ENCODE measurements around the gene RNF166.
A peak's percentile ranks its signal among the peaks of the same experiment; 100 is the strongest.

Gene RNF166

GRCh38 chr16:88686439-88687253 lies 19.6 kb downstream of the RNF166 start, which contains the start of gene SNAI3:
Gene SNAI3 (minus strand): TSS chr16:88686507. CDS start chr16:88686406, 101 bp downstream.
- Histone ChIP-seq H3K4me1 (ENCODE audit: insufficient read depth, low read length) (peaks cover 4% of the 10 kb centered on the region), H3K27ac (ENCODE audit: low read depth, low read length) (peak within 1 kb of the TSS; percentile 34), H3K36me3 (ENCODE audit: insufficient read depth, low read length) (no peaks in the 10 kb centered on the region), H3K27me3 (ENCODE audit: control insufficient read depth in 1 of 2, insufficient read depth in 2 of 2, low read length in 2 of 2) (peaks cover 33 to 73% of the 10 kb centered on the region in 2 donors), H3K9ac (ENCODE audit: low read length) (no peak within 1 kb of the TSS), H3K4me3 (ENCODE audit: low read depth in 1 of 2, low read length in 2 of 2) (peak within 1 kb of the TSS; percentile 20 to 23), H3K9me3 (ENCODE audit: low read length) (no peaks in the 10 kb centered on the region)

GRCh38 chr16:88686062-88686438 lies 20.2 kb downstream of the RNF166 start:
- H3K4me1 ChIP-seq (ENCODE audit: insufficient read depth, low read length), result peaks cover 4% of the 10 kb centered on the region
- H3K27me3 ChIP-seq (ENCODE audit: control insufficient read depth in 1 of 2, insufficient read depth in 2 of 2, low read length in 2 of 2), result peaks cover 33 to 73% of the 10 kb centered on the region in 2 donors
- no peaks in the 10 kb centered on the region for H3K9me3 ChIP-seq (ENCODE audit: low read length)
- H3K4me3 ChIP-seq (ENCODE audit: low read depth in 1 of 2, low read length in 2 of 2), result peak overlapping the region; percentile 20 to 23
- H3K36me3 ChIP-seq (ENCODE audit: insufficient read depth, low read length), result no peaks in the 10 kb centered on the region
- H3K9ac ChIP-seq (ENCODE audit: low read length), result no peak overlapping the region
- H3K27ac ChIP-seq (ENCODE audit: low read depth, low read length), result peak overlapping the region; percentile 34

- H3K4me3 ChIP-seq (ENCODE audit: low read depth in 1 of 2, low read length in 2 of 2), result peak overlapping the region; percentile 20 to 23
- peaks cover 32 to 69% of the 10 kb centered on the region in 2 donors for H3K27me3 ChIP-seq (ENCODE audit: control insufficient read depth in 1 of 2, insufficient read depth in 2 of 2, low read length in 2 of 2)
- H3K9ac ChIP-seq (ENCODE audit: low read length), result no peak overlapping the region
- no peaks in the 10 kb centered on the region for H3K9me3 ChIP-seq (ENCODE audit: low read length)
- peaks cover 4% of the 10 kb centered on the region for H3K4me1 ChIP-seq (ENCODE audit: insufficient read depth, low read length)
- peak overlapping the region; percentile 34 for H3K27ac ChIP-seq (ENCODE audit: low read depth, low read length)
- no peaks in the 10 kb centered on the region for H3K36me3 ChIP-seq (ENCODE audit: insufficient read depth, low read length)
These were observed 20.8 kb downstream of the RNF166 start for GRCh38 chr16:88685156-88686061.

- H3K27me3 ChIP-seq (ENCODE audit: control insufficient read depth in 1 of 2, insufficient read depth in 2 of 2, low read length in 2 of 2), result peaks cover 30 to 66% of the 10 kb centered on the region in 2 donors
- H3K4me1 ChIP-seq (ENCODE audit: insufficient read depth, low read length), result peaks cover 4% of the 10 kb centered on the region
- H3K9ac ChIP-seq (ENCODE audit: low read length), result no peak overlapping the region
- no peak overlapping the region for H3K4me3 ChIP-seq (ENCODE audit: low read depth in 1 of 2, low read length in 2 of 2)
- no peaks in the 10 kb centered on the region for H3K9me3 ChIP-seq (ENCODE audit: low read length)
- H3K27ac ChIP-seq (ENCODE audit: low read depth, low read length), result no peak overlapping the region
- no peaks in the 10 kb centered on the region for H3K36me3 ChIP-seq (ENCODE audit: insufficient read depth, low read length)
These were observed 21.5 kb downstream of the RNF166 start for GRCh38 chr16:88684569-88685155.

GRCh38 chr16:88681709-88682451 lies 24.3 kb downstream of the RNF166 start:
- H3K27ac ChIP-seq (ENCODE audit: low read depth, low read length), result no peak overlapping the region
- no peaks in the 10 kb centered on the region for H3K9me3 ChIP-seq (ENCODE audit: low read length)
- peaks cover 25 to 55% of the 10 kb centered on the region in 2 donors for H3K27me3 ChIP-seq (ENCODE audit: control insufficient read depth in 1 of 2, insufficient read depth in 2 of 2, low read length in 2 of 2)
- no peak overlapping the region for H3K4me3 ChIP-seq (ENCODE audit: low read depth in 1 of 2, low read length in 2 of 2)
- H3K4me1 ChIP-seq (ENCODE audit: insufficient read depth, low read length), result peaks cover 2% of the 10 kb centered on the region
- no peak overlapping the region for H3K9ac ChIP-seq (ENCODE audit: low read length)
- H3K36me3 ChIP-seq (ENCODE audit: insufficient read depth, low read length), result no peaks in the 10 kb centered on the region

GRCh38 chr16:88681084-88681680 lies 25.0 kb downstream of the RNF166 start:
- Histone ChIP-seq H3K4me1 (ENCODE audit: insufficient read depth, low read length) (no peaks in the 10 kb centered on the region), H3K9me3 (ENCODE audit: low read length) (no peaks in the 10 kb centered on the region), H3K27ac (ENCODE audit: low read depth, low read length) (no peak overlapping the region), H3K4me3 (ENCODE audit: low read depth in 1 of 2, low read length in 2 of 2) (no peak overlapping the region), H3K9ac (ENCODE audit: low read length) (no peak overlapping the region), H3K36me3 (ENCODE audit: insufficient read depth, low read length) (no peaks in the 10 kb centered on the region), H3K27me3 (ENCODE audit: control insufficient read depth in 1 of 2, insufficient read depth in 2 of 2, low read length in 2 of 2) (peaks cover 22 to 48% of the 10 kb centered on the region in 2 donors)

- no peaks in the 10 kb centered on the region for H3K4me1 ChIP-seq (ENCODE audit: insufficient read depth, low read length)
- no peaks in the 10 kb centered on the region for H3K9me3 ChIP-seq (ENCODE audit: low read length)
- no peaks in the 10 kb centered on the region for H3K36me3 ChIP-seq (ENCODE audit: insufficient read depth, low read length)
- no peak overlapping the region for H3K27ac ChIP-seq (ENCODE audit: low read depth, low read length)
- H3K4me3 ChIP-seq (ENCODE audit: low read depth in 1 of 2, low read length in 2 of 2), result no peak overlapping the region
- H3K9ac ChIP-seq (ENCODE audit: low read length), result no peak overlapping the region
- peaks cover 17 to 42% of the 10 kb centered on the region in 2 donors for H3K27me3 ChIP-seq (ENCODE audit: control insufficient read depth in 1 of 2, insufficient read depth in 2 of 2, low read length in 2 of 2)
These were observed 25.6 kb downstream of the RNF166 start for GRCh38 chr16:88680554-88681083.

GRCh38 chr16:88678224-88678979 lies 27.8 kb downstream of the RNF166 start:
- Histone ChIP-seq H3K9me3 (ENCODE audit: low read length) (no peaks in the 10 kb centered on the region), H3K36me3 (ENCODE audit: insufficient read depth, low read length) (no peaks in the 10 kb centered on the region), H3K27me3 (ENCODE audit: control insufficient read depth in 1 of 2, insufficient read depth in 2 of 2, low read length in 2 of 2) (peaks cover 0 to 23% of the 10 kb centered on the region in 2 donors), H3K27ac (ENCODE audit: low read depth, low read length) (no peak overlapping the region), H3K4me1 (ENCODE audit: insufficient read depth, low read length) (no peaks in the 10 kb centered on the region), H3K9ac (ENCODE audit: low read length) (no peak overlapping the region), H3K4me3 (ENCODE audit: low read depth in 1 of 2, low read length in 2 of 2) (no peak overlapping the region)

- Histone ChIP-seq H3K4me3 (ENCODE audit: low read depth in 1 of 2, low read length in 2 of 2) (no peak overlapping the region), H3K9ac (ENCODE audit: low read length) (no peak overlapping the region), H3K27me3 (ENCODE audit: control insufficient read depth in 1 of 2, insufficient read depth in 2 of 2, low read length in 2 of 2) (peaks cover 0 to 23% of the 10 kb centered on the region in 2 donors), H3K27ac (ENCODE audit: low read depth, low read length) (no peak overlapping the region), H3K4me1 (ENCODE audit: insufficient read depth, low read length) (no peaks in the 10 kb centered on the region), H3K9me3 (ENCODE audit: low read length) (no peaks in the 10 kb centered on the region), H3K36me3 (ENCODE audit: insufficient read depth, low read length) (no peaks in the 10 kb centered on the region)
These were observed 28.5 kb downstream of the RNF166 start for GRCh38 chr16:88677721-88678120.

Data from muscle layer of colon (tissue), 2 donors.